Kidney epithelial cell (primary cell): ENCODE results near the gene RP2. TPM values are rescaled to one million over a fixed set of nuclear protein-coding genes. Genes with fewer than 3 reads are reported as not detected.

Experiments
- DNase-seq: peaks from one replicate; pipeline ENCODE4 v3.0.0-alpha.2; 2010; ENCODE audit warnings: low read depth
- H3K27me3 ChIP-seq: 2 replicates; pipeline ENCODE4 v1.6.0; 2011; ENCODE audit warnings: low read length; ENCODE audit not compliant: control insufficient read depth, insufficient read depth
- H3K36me3 ChIP-seq: 2 replicates; pipeline ENCODE4 v1.5.1; 2011; ENCODE audit warnings: low read length; ENCODE audit not compliant: control insufficient read depth, insufficient read depth
- H3K4me3 ChIP-seq: 2 replicates; pipeline ENCODE4 v1.5.1; 2011; ENCODE audit warnings: low read depth, mild to moderate bottlenecking, control low read depth, low read length
- CTCF ChIP-seq: IDR thresholded peaks from 2 replicates; pipeline ENCODE4 v1.5.1; 2011; ENCODE audit warnings: mild to moderate bottlenecking, moderate library complexity, low read length, control low read depth, inconsistent platforms; ENCODE audit not compliant: insufficient read depth, poor library complexity, severe bottlenecking
- total RNA-seq: library from RNA; depleted of rRNA; stranded (reverse); fragments of >200 nt; gene quantifications from 2 replicates; pipeline ENCODE4 v1.2.3, GENCODE V29; 2015

Gene RP2
- total RNA-seq, 1 donor from 2014 or later, result 15.6 TPM

GRCh38 chrX:46866726-46867125 is 29.9 kb downstream of the RP2 start:
- Histone ChIP-seq H3K4me3 (no peak overlapping the region), H3K36me3 (no peaks in the 10 kb centered on the region), H3K27me3 (no peaks in the 10 kb centered on the region)
- no peak for DNase-seq
- no peak for TF ChIP-seq CTCF

DNA sequence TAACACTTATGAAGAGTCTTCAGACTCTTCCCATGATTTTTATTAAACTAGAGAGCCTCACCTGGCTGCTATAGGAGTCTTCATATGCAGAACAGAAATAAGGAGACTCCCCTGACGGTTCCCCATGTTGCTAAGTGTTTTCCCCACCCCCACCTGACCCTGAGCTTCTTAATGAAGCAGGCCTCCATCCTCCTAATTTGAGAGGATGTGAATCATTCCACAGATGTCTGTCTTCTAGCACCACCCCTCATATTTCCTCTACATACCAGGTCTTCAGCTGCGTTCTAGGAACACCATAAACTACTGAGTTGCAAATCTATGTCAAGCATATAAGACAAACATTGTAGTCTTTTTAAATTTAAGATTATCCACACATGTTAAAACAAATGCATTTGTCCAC is 36.9 kb downstream of the RP2 start:
- no peaks in the 10 kb centered on the region for H3K36me3 ChIP-seq
- DNase-seq, result no peak
- no peak for TF ChIP-seq CTCF
- no peaks in the 10 kb centered on the region for H3K27me3 ChIP-seq
- H3K4me3 ChIP-seq, result no peak overlapping the region

GRCh38 chrX:46876901-46877300 is 40.1 kb downstream of the RP2 start:
- Histone ChIP-seq H3K36me3 (no peaks in the 10 kb centered on the region), H3K27me3 (no peaks in the 10 kb centered on the region), H3K4me3 (no peak overlapping the region)
- TF ChIP-seq CTCF, result no peak
- no peak for DNase-seq

GRCh38 chrX:46882266-46882665 is 45.4 kb downstream of the RP2 start:
- H3K36me3 ChIP-seq, result no peaks in the 10 kb centered on the region
- TF ChIP-seq CTCF, result no peak

DNA sequence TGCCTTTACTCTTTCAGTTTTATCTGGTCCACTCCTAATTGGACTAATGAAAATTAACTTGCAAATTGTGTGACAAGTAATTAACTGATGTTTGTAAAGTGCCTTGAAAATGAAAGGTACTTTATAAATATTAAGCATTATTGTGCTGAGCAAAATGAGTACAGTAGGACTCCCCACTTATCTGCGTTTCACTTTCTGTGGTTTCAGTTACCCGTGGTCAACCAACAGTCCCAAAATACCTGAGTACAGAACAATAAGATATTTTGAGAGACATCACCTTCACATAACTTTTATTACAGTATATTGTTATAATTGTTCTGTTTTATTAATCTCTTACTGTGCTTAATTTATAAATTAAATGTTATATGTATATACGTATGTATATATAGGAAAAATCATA is 48.0 kb downstream of the RP2 start:
- no peak for TF ChIP-seq CTCF
- no peak overlapping the region for H3K4me3 ChIP-seq
- H3K36me3 ChIP-seq, result no peaks in the 10 kb centered on the region
- H3K27me3 ChIP-seq, result no peaks in the 10 kb centered on the region
- no peak for DNase-seq

More at GRCh38 chrX:46882266-46882665, 45.4 kb downstream of the RP2 start:
- Histone ChIP-seq H3K4me3 (no peak overlapping the region), H3K27me3 (no peaks in the 10 kb centered on the region)
- DNase-seq, result no peak

- DNase-seq, result no peak
- H3K27me3 ChIP-seq, result no peaks in the 10 kb centered on the region
- no peak for TF ChIP-seq CTCF
These were observed 61.4 kb downstream of the RP2 start for GRCh38 chrX:46898207-46898606.

More at GRCh38 chrX:46898207-46898606, 61.4 kb downstream of the RP2 start:
- no peak overlapping the region for H3K4me3 ChIP-seq
- H3K36me3 ChIP-seq, result no peaks in the 10 kb centered on the region
